AG10803 (cell line): ENCODE data around the gene GJB3.
"Not testable (repeated sequence)": the region's sequence is repeated elsewhere in the genome, so short reads cannot be mapped to it uniquely, and the experiment has no call there.

ENCODE experiments used
- DNase-seq: peaks from one replicate; pipeline ENCODE4 v3.0.0; 2010; ENCODE audit warnings: low read depth
- H3K4me3 ChIP-seq: 2 replicates; pipeline ENCODE4 v1.5.1; 2011; ENCODE audit warnings: mild to moderate bottlenecking, low read length, control low read depth
- CTCF ChIP-seq: conservative IDR thresholded peaks from 2 replicates; pipeline ENCODE4 v1.5.1; 2011; ENCODE audit warnings: mild to moderate bottlenecking, low read length, control low read depth, inconsistent platforms

Gene GJB3

DNA sequence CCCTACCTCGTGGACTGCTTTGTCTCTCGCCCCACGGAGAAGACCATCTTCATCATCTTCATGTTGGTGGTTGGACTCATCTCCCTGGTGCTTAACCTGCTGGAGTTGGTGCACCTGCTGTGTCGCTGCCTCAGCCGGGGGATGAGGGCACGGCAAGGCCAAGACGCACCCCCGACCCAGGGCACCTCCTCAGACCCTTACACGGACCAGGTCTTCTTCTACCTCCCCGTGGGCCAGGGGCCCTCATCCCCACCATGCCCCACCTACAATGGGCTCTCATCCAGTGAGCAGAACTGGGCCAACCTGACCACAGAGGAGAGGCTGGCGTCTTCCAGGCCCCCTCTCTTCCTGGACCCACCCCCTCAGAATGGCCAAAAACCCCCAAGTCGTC, 13.8 kb downstream of the GJB3 start:
- no peak for TF ChIP-seq CTCF
- H3K4me3 ChIP-seq = no peak overlapping the region
- no peak for DNase-seq

DNA sequence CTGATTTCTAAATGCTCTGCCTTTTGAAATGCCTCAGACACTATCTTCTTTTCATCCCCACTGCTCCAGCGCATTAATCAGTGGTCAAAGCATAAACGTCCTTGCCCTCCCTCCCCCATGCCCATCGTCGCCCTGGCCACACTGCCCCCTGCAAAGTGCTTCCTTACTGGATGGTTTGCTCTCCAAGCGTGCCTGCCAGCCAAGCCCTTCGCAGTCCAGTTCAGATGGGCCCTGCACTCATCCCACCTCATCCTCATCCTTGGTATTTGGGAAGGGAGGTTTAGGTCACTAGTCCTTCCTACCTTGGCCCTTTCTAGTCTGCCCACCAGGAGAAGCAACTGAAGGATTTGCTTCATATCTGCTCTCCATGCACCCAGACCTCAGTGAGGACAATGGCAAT, 14.9 kb downstream of the GJB3 start:
- DNase-seq = no peak
- no peak for TF ChIP-seq CTCF
- H3K4me3 ChIP-seq = no peak overlapping the region

GRCh38 chr1:34796990-34797389, 16.0 kb downstream of the GJB3 start:
- no peak for DNase-seq
- TF ChIP-seq CTCF = no peak
- H3K4me3 ChIP-seq = no peak overlapping the region

- no peak for TF ChIP-seq CTCF
These were observed 19.2 kb downstream of the GJB3 start for GRCh38 chr1:34800214-34800613.

DNA sequence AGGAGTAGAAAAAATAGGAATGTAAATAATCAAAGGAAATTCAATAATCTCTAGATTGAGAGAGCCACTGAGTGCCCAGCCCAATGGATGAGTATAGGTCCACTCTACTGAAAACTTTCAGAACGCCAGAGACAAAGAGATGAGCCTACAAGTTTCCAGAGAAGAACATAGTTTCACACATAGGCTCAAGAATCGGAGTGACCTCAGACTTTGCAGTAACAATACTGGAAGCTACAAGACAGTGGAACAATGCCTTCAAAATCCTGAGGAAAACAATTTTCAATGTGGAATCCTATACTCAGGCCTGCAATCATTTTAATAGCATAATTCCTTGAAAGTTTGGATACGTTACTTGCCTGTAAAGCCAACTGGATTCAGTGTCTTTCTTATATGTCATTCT, 22.8 kb downstream of the GJB3 start:
- H3K4me3 ChIP-seq = no peak overlapping the region
- no peak for DNase-seq
- no peak for TF ChIP-seq CTCF

More at GRCh38 chr1:34800214-34800613, 19.2 kb downstream of the GJB3 start:
- H3K4me3 ChIP-seq = no peak overlapping the region
- no peak for DNase-seq

GRCh38 chr1:34806396-34806795, 25.4 kb downstream of the GJB3 start:
- peak; percentile 59 for DNase-seq
- H3K4me3 ChIP-seq = no peak overlapping the region
- no peak for TF ChIP-seq CTCF

DNA sequence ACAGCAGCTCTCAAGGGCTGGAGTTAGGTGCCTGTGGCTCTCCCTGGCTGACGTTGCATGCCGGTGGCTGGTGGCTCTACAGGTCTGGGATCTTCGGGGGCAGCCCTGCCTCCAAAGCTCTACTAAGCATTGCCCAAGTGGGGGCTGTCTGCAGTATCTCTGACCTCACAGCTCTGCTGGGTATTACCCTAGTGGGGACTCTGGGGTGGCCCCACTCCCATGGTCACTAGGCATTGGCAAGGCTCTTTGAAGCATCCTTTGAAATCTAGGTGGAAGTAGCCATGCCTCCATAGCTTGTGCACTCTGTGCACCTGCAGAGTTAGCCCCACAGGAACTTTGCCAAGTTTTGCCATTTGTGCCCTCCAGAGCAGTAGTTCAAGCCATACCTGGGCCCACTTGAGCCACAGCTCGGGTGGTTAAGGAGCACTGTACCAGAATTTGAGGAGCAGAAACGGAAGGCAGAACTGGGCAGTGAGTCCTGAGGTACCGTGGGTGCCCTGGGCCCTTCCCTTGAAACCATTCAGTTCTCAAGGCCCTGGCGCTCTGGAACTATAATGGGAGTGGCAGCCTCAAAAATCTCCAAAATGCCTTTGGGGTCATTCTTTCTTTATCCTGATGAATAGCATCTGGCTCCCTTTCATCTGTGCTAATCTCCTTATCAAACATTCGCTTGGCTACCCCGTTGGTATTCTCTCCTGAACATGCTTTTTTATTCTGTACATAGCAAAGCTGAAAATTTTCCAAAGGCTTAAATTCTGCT, 27.2 kb downstream of the GJB3 start:
- DNase-seq = no peak
- H3K4me3 ChIP-seq = no peak overlapping the region
- no peak for TF ChIP-seq CTCF

- H3K4me3 ChIP-seq, DNase-seq: not testable (repeated sequence)
These were observed 29.8 kb downstream of the GJB3 start for GRCh38 chr1:34810781-34811180.
